ENCODE data around the gene BAG3. TPM values are rescaled to one million over a fixed set of nuclear protein-coding genes. Genes with fewer than 3 reads are reported as not detected.
A peak's percentile ranks its signal among the peaks of the same experiment; 100 is the strongest.
"Not testable (repeated sequence)": the region's sequence is repeated elsewhere in the genome, so short reads cannot be mapped to it uniquely, and the experiment has no call there.

The BAG3 gene
- total RNA-seq, 1 donor, result 13.2 TPM

DNA sequence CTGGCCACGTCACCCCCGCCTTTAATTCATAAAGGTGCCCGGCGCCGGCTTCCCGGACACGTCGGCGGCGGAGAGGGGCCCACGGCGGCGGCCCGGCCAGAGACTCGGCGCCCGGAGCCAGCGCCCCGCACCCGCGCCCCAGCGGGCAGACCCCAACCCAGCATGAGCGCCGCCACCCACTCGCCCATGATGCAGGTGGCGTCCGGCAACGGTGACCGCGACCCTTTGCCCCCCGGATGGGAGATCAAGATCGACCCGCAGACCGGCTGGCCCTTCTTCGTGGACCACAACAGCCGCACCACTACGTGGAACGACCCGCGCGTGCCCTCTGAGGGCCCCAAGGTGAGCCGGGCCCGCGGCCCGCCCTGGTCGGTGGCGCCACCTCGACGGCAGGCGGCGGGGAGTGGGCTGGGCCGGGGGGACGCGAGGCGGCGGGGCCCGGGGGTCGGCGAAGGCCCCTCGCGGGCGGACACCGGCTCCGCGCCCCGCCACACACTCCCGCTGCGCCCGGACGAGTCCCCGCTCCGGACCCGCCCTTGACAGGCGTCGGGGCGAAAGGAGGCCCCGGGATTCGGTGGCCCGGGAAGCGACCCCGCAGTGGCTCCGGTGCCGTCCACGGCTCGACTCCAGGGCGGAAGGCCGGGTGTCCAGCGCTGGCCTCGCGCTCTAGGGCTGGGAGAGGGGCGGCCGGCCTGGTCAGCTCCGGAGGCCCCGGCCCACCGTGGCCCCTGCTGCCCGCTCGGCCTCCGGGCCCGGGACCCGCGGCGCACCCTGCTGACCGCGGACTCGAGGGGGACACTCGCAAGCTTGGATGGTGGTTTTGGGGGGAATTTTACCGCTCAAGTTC, 557 bp downstream of the BAG3 start:
- H3K9me3 ChIP-seq (ENCODE audit: low read depth, low read length), result no peaks in the 10 kb centered on the region
- peak overlapping the region; percentile 85 for H3K4me3 ChIP-seq (ENCODE audit: low read length)
- peaks cover 10% of the 10 kb centered on the region for H3K27me3 ChIP-seq (ENCODE audit: insufficient read depth, low read length)
- peaks cover 31% of the 10 kb centered on the region for H3K4me1 ChIP-seq (ENCODE audit: insufficient read depth, low read length)

DNA sequence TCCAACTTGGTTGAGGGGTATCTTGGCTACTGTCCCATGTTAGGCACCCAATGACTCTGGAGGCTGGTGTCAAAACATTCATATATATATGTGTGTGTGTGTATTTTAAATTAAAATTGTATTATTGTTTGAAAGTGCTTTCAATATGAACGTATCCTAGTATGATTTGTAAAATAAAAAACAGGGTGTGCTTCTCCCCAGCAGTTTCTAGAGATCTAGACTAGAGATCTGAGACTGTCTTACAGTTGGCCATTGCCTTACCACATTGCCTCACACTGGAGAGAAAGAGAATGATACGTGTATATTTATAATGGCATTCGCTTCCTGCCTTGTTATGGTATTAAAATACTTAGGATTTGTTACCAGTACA, 1.2 kb downstream of the BAG3 start:
- Histone ChIP-seq H3K4me1 (ENCODE audit: insufficient read depth, low read length) (peaks cover 31% of the 10 kb centered on the region), H3K27me3 (ENCODE audit: insufficient read depth, low read length) (peaks cover 10% of the 10 kb centered on the region), H3K9me3 (ENCODE audit: low read depth, low read length) (no peaks in the 10 kb centered on the region), H3K4me3 (ENCODE audit: low read length) (peak overlapping the region; percentile 85)

DNA sequence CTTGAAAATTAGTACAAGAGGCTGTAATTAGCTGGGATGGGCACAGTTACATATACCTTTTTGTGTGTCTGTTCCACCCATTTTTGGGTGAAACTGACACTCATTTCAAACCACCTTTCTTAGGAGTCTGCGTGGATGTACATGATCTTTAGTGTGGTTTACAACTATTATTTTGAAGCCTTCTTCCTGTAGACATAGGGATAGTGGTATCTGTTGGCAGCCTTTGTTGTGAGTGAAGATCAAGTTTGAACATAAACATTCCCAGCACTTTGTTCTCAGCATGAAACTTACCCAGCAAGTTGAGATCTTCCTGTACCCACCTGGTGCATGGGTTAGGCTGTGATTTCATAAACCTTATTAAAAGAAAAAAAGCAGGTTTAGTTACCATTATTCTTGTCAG, 2.0 kb downstream of the BAG3 start:
- H3K4me3 ChIP-seq (ENCODE audit: low read length), result no peak overlapping the region
- H3K4me1 ChIP-seq (ENCODE audit: insufficient read depth, low read length), result peaks cover 31% of the 10 kb centered on the region
- H3K9me3 ChIP-seq (ENCODE audit: low read depth, low read length), result no peaks in the 10 kb centered on the region
- peaks cover 10% of the 10 kb centered on the region for H3K27me3 ChIP-seq (ENCODE audit: insufficient read depth, low read length)

DNA sequence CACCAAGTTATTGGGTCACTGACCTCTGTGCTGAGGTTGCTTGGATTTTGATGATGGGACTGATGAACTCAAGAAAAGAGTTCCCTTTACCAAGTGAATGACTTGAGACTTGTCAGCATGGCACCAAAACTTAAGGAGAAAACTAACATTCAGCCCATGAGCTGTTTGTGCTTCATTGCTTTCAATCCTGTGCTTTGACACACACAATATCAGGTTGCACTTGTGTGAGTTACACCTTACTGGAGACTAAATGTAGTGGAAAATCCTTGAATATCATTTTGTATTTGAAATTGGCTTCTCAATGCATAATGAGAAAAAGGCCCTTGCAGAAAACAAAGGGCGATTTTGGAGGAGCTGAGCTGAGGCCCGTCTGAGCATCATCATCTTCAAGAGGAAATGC, 2.7 kb downstream of the BAG3 start:
- H3K9me3 ChIP-seq (ENCODE audit: low read depth, low read length), result no peaks in the 10 kb centered on the region
- H3K4me3 ChIP-seq (ENCODE audit: low read length), result no peak overlapping the region
- H3K27me3 ChIP-seq (ENCODE audit: insufficient read depth, low read length), result peaks cover 10% of the 10 kb centered on the region
- H3K4me1 ChIP-seq (ENCODE audit: insufficient read depth, low read length), result peaks cover 31% of the 10 kb centered on the region

DNA sequence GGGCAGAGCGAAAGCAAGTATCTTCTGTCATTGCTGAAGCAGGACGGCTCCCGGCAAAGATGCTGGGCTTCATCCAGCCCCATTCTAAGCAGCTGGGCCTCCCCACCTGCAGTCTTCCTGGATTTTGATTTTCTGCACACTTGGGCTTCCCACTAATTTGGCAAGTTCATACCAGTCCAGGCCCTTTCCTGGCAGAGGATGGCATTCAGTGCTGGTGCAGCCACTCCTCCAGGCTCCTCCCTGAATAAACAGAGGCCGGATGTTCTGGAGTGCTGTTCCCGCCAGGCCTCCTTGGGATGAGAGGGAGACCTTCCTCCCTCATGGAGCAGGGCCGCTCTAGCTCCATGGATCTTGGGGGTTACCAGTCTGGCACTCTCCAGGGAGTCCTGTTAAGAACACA, 3.4 kb downstream of the BAG3 start:
- H3K9me3 ChIP-seq (ENCODE audit: low read depth, low read length), result no peaks in the 10 kb centered on the region
- peaks cover 10% of the 10 kb centered on the region for H3K27me3 ChIP-seq (ENCODE audit: insufficient read depth, low read length)
- H3K4me1 ChIP-seq (ENCODE audit: insufficient read depth, low read length), result peaks cover 31% of the 10 kb centered on the region
- no peak overlapping the region for H3K4me3 ChIP-seq (ENCODE audit: low read length)

DNA sequence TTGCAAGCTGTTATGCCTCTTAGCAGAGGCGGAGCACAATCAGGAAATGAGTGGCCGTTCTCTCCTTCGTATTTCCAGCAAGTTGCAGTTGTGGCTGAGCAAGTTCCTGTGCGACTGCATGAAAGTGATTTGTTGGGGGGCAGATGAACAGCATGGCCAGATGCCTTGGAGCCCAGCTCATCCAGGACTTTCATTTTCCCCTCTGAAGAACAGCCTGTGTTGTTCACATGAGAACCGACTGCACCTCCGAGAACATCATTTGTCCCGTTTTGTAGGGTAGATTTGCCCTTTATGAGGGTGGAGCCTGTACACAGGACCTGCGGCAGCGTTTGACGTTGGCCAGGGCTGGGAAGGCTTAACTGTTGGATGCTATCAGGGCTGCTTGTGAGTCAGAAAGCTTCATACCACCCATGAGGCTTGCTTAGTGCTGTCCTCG, 4.4 kb downstream of the BAG3 start:
- Histone ChIP-seq H3K9me3 (ENCODE audit: low read depth, low read length) (no peaks in the 10 kb centered on the region), H3K27me3 (ENCODE audit: insufficient read depth, low read length) (peaks cover 10% of the 10 kb centered on the region), H3K4me3 (ENCODE audit: low read length) (no peak overlapping the region), H3K4me1 (ENCODE audit: insufficient read depth, low read length) (peaks cover 28% of the 10 kb centered on the region)

DNA sequence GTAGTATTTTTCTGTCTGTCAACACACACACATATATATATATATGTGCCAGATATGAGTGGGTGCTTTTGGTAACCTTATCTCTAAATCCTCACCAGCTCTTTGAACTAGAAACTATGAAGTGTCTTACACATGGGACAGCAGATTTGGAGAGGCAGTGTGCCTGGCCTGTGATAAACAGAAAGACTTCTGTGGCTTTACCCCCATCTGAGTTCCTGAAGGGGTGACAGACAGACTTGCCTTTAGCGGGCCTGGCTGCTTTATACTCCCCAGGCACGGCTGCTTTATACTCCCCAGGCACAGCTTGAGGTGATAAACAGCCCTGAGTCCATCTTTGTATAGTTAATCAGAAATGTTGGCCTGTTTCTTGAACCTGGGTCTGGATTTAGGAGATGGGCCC, 5.6 kb downstream of the BAG3 start:
- Histone ChIP-seq H3K4me1 (ENCODE audit: insufficient read depth, low read length) (peaks cover 28% of the 10 kb centered on the region), H3K4me3 (ENCODE audit: low read length) (no peak overlapping the region), H3K27me3 (ENCODE audit: insufficient read depth, low read length) (peaks cover 10% of the 10 kb centered on the region)

DNA sequence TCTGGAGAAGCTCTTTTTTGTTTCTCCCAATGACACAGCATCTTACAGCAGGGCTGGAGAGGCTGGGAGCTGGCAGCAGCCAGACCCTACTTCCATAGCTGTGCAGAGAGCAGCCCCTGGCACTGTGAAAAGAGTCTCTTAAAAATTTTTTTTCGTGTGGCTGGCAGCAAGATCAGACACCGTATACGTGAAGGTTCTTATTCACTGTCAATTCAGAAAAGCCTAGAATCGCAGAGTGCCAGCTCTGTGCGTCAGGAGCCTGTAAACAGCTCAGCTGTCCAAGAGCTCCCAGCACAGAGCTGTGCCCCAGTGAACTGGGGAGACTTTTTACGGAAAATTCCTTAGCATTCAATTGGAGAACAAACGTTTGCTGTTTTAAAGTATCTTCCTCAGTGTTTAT, 6.5 kb downstream of the BAG3 start:
- no peaks in the 10 kb centered on the region for H3K9me3 ChIP-seq (ENCODE audit: low read depth, low read length)
- H3K27me3 ChIP-seq (ENCODE audit: insufficient read depth, low read length), result peaks cover 6% of the 10 kb centered on the region
- H3K4me3 ChIP-seq (ENCODE audit: low read length), result no peak overlapping the region
- peaks cover 22% of the 10 kb centered on the region for H3K4me1 ChIP-seq (ENCODE audit: insufficient read depth, low read length)

More for the DNA sequence above, 5.6 kb downstream of the BAG3 start:
- H3K9me3 ChIP-seq (ENCODE audit: low read depth, low read length), result no peaks in the 10 kb centered on the region

DNA sequence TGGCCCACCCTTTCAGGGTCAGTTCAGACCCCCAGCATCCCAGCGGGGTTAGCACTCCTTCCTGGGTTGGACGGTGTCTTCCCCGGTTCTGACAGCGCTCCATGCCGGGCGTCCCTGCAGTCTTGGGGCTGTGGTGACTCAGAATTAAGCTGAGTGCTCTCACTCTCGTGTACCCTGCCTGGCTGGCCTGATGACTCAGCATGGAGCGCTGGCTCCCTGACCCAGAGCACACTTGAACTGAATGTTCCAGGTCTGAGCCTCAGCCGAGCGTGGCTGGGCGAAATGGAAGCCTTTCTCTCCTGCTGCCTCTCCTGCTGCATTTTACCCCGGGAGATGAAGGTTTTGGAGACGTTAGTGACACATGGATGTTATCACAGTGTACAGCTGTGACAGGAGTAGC, 7.1 kb downstream of the BAG3 start:
- Histone ChIP-seq H3K4me3 (ENCODE audit: low read length) (no peak overlapping the region), H3K4me1 (ENCODE audit: insufficient read depth, low read length) (peaks cover 22% of the 10 kb centered on the region), H3K9me3 (ENCODE audit: low read depth, low read length) (no peaks in the 10 kb centered on the region), H3K27me3 (ENCODE audit: insufficient read depth, low read length) (peaks cover 1% of the 10 kb centered on the region)

DNA sequence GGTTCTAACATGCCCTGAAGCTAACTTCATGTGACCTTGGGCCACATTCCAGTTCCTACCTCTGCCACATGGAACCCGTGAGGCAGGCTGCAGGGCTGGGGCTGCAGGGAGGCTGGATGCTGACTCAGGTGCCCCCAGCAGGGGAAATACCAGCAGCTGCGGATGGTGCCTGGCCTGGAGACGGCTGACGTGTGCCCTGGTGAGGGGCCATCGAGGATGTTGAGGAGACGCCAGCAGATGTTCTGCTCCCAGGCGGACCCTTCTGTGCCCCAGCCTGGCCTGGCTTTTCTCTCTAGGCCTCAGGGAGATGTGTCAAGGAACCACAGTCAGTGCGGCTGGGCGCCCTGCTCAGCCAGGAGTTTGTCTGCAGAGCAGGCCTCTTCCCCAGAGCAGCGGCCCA, 8.8 kb downstream of the BAG3 start:
- H3K9me3 ChIP-seq (ENCODE audit: low read depth, low read length), result no peaks in the 10 kb centered on the region
- H3K27me3 ChIP-seq (ENCODE audit: insufficient read depth, low read length), result no peaks in the 10 kb centered on the region
- H3K4me1 ChIP-seq (ENCODE audit: insufficient read depth, low read length), result peaks cover 15% of the 10 kb centered on the region
- H3K4me3 ChIP-seq (ENCODE audit: low read length), result no peak overlapping the region

DNA sequence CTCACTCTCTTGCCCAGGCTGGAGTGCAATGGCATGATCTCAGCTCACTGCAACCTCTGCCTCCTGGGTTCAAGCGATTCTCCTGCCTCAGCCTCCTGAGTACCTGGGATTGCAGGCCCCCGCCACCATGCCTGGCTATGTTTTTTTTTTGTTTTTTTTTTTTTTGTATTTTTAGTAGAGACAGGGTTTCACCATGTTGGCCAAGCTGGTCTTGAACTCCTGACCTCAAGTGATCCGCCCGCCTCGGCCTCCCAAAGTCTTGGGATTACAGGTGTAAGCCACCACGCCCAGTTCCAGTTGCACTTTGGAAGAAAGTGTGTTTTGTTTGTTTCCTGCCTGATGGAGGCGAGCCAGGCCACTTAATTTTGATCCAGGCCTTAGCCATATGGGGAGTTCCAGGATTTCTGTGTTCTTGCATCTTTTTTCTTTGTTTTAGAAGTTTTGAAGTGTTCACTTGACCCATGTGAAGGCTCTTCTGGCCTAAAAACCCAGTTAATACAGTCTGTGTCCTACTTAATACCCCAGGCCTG, 11.0 kb downstream of the BAG3 start:
- H3K27me3 ChIP-seq (ENCODE audit: insufficient read depth, low read length); H3K4me3 ChIP-seq (ENCODE audit: low read length); H3K9me3 ChIP-seq (ENCODE audit: low read depth, low read length); H3K4me1 ChIP-seq (ENCODE audit: insufficient read depth, low read length): not testable (repeated sequence)

DNA sequence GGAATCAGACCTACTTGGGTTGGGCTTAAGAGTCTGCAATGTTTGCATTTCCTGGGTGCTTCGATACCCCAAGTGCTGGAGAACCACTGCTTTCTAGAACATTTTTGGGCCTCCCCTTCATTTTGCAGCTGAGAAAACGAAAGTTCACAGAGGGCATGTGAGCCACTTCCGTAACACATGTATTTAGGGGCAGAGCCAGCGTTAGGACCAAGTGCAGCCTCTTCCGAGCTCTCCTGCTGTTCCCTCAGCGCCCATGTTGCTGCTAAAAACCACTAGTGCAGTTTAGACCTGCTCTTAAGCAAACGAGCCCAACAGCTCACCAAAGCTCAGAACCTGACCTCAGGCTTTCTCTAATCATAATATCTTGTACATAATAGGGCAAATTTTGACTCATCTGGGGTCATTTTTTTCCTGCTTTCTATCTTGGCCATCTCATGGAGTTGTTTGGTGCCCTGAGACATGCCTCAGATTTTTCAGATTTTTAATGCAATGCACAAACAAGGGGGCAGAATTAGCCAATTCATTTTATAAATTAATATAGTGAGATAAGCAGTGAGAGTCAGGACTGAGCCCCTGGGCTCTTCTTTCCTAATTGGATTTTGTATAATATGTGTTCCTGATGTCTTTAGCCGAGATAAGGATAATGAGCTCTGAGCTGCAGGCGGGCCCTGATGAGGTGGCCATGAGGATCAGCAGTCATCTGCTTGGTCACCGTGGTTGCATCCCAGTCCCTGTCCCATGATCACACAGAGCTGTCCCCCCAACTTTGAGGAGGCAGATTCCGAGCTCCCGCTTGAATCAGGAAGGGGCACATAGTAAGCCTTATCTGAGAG, 12.9 kb downstream of the BAG3 start:
- H3K4me1 ChIP-seq (ENCODE audit: insufficient read depth, low read length), result peaks cover 7% of the 10 kb centered on the region

DNA sequence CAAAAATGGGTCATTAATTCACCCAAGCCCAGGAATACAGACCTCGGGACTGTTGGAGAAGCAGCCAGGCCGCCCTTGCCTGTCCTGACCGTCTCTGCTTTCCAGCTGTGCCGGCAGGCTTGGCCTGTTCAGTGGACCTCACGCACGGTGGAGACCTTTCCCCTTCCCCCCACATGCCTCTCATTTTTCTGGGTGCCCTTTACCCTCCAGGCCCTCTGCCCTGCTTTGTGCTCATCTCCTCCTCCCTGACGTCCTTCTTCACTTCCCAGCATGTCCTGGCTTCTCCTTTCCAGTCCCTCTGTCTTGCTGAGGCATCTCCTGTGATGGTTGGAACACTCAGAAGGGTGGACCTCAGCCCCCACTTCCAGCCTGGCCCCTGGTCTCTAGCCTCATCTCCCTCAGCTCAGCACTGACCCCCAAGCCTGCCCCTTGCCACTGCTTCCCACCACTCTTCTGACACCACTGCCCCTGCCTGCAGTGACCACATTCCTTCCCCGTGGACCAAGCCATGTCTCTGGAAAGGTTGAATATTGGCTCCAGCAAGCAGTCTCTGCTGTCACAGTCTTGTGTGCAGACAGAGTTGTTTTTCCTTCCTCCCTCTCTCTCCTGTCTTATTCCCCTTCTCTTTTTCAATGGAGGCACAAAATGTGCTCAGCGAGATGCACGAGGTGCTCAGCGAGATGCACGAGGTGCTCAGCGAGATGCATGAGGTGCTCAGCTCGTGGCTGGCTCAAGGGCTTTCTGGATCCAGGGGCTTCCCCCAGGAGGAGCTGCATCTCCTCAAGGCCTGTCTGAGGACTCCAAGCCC, 14.9 kb downstream of the BAG3 start:
- H3K4me3 ChIP-seq (ENCODE audit: low read length), result no peak overlapping the region
- no peaks in the 10 kb centered on the region for H3K27me3 ChIP-seq (ENCODE audit: insufficient read depth, low read length)
- no peaks in the 10 kb centered on the region for H3K9me3 ChIP-seq (ENCODE audit: low read depth, low read length)
- H3K4me1 ChIP-seq (ENCODE audit: insufficient read depth, low read length), result peaks cover 7% of the 10 kb centered on the region

More for the DNA sequence above, 12.9 kb downstream of the BAG3 start:
- Histone ChIP-seq H3K9me3 (ENCODE audit: low read depth, low read length) (no peaks in the 10 kb centered on the region), H3K27me3 (ENCODE audit: insufficient read depth, low read length) (no peaks in the 10 kb centered on the region), H3K4me3 (ENCODE audit: low read length) (no peak overlapping the region)

DNA sequence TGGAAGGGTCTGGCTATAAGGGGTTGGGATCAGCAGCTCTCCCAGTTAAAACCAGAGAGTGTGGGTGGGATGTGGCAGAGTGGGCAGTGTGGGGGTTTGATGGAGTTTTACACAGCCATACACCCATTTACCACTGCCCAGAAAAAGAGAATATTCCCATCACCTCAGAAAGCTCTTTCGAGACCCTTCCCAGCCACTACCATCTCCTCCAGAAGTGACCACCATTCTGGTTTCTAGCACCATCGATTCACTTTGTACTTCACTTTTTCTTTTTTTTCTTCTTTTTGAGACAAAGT, 15.5 kb downstream of the BAG3 start:
- Histone ChIP-seq H3K4me1 (ENCODE audit: insufficient read depth, low read length) (peaks cover 7% of the 10 kb centered on the region), H3K27me3 (ENCODE audit: insufficient read depth, low read length) (no peaks in the 10 kb centered on the region), H3K4me3 (ENCODE audit: low read length) (no peak overlapping the region), H3K9me3 (ENCODE audit: low read depth, low read length) (no peaks in the 10 kb centered on the region)

All from mononuclear cell (primary cell).